HL-60 (cell line): Measurements from ENCODE around the gene E2F3.

ENCODE experiments used
- DNase-seq, 2 experiments: peaks; one replicate each; pipeline ENCODE4 v3.0.0-alpha.2; 2010 to 2020; ENCODE audit warnings: low read depth in 1 of 2, low spot score in 1 of 2
- H3K27ac ChIP-seq: fragments of 250-450 bp; sonication (Bioruptor Pico); replicated peaks from 2 replicates; pipeline ENCODE4 v1.5.1; 2020; ENCODE audit warnings: mild to moderate bottlenecking, moderate library complexity
- H3K27me3 ChIP-seq: fragments of 250-450 bp; sonication (Bioruptor Pico); 2 replicates; pipeline ENCODE4 v1.5.1; 2021; ENCODE audit warnings: mild to moderate bottlenecking, moderate library complexity; ENCODE audit not compliant: insufficient read depth, poor library complexity, severe bottlenecking
- H3K4me3 ChIP-seq: replicated peaks from 2 replicates; pipeline ENCODE4 v1.5.1; 2011; ENCODE audit warnings: mild to moderate bottlenecking, control low read depth, low read length; ENCODE audit not compliant: insufficient read depth
- GABPA ChIP-seq: IDR thresholded peaks from 2 replicates; pipeline ENCODE4 v1.6.1; 2012; ENCODE audit warnings: low read depth
- POLR2AphosphoS5 ChIP-seq: IDR thresholded peaks from 2 replicates; pipeline ENCODE4 v1.6.1; 2012; ENCODE audit warnings: low read depth
- REST ChIP-seq: IDR thresholded peaks from 2 replicates; pipeline ENCODE4 v1.6.1; 2012; ENCODE audit warnings: low read depth; ENCODE audit not compliant: insufficient replicate concordance
- SPI1 ChIP-seq: IDR thresholded peaks from 2 replicates; pipeline ENCODE4 v1.6.1; 2012; ENCODE audit warnings: low read depth, mild to moderate bottlenecking, borderline replicate concordance
- TF ChIP-seq, protein P1 (sequence below): IDR thresholded peaks from one replicate; pipeline ENCODE4 v1.5.1; 2011; ENCODE audit warnings: low read length, control low read depth, inconsistent platforms; ENCODE audit not compliant: insufficient read depth

The E2F3 gene

DNA sequence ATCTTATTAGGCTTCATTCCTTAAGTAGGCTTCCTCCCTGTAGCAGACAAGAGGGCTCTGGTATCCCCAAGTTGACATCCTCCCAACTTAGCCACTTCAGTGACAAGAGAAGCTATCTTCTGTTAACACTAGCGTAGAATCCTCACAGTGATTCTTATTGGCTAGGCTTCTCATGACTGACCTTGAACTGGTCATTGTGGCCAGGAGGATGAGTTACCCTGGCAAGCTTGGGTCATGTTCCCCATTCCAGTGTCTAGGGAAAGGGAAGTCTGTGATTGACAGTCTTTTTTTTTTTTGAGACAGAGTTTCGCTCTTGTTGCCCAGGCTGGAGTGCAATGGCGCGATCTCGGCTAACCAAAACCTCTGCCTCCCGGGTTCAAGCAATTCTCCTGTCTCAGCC lies 139.7 kb downstream of the E2F3 start:
- Histone ChIP-seq H3K27ac (no peak overlapping the region), H3K27me3 (no peaks in the 10 kb centered on the region)

DNA sequence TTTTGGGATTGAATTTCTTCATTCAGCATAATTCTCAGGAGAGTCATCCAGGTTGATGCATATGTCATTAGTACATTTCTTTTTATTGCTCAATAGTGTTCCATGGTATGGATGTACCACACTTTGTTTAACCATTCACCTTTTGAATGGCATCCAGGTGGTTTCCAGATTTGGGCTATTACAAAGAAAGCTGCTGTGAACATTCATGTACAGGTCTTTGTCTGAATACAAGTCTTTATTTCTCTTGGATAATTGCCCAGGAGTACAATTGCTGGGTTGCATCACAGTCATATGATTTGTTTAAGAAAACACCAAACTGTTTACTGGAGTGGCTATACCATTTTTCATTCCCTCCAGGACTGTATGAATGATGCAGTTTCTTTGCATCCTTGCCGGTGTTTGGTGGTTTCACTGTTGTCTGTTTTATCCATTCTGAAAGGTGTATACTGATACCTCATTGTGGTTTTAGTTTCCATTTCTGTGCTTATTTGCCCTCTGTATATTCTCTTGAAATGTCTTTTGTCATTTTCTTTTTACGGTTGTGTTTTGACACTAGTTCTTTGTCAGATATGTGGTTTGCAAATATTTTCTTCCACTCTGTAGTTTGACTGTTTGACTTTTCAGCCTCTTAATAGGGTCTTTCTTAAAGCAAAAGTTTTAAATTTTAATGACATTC lies 141.4 kb downstream of the E2F3 start:
- H3K27me3 ChIP-seq, result no peaks in the 10 kb centered on the region
- H3K27ac ChIP-seq, result no peak overlapping the region
- H3K4me3 ChIP-seq, result no peak overlapping the region
- DNase-seq, result no peak
- TF ChIP-seq REST (no peak), SPI1 (no peak), POLR2AphosphoS5 (no peak), GABPA (no peak)
- TF ChIP-seq, protein P1, sequence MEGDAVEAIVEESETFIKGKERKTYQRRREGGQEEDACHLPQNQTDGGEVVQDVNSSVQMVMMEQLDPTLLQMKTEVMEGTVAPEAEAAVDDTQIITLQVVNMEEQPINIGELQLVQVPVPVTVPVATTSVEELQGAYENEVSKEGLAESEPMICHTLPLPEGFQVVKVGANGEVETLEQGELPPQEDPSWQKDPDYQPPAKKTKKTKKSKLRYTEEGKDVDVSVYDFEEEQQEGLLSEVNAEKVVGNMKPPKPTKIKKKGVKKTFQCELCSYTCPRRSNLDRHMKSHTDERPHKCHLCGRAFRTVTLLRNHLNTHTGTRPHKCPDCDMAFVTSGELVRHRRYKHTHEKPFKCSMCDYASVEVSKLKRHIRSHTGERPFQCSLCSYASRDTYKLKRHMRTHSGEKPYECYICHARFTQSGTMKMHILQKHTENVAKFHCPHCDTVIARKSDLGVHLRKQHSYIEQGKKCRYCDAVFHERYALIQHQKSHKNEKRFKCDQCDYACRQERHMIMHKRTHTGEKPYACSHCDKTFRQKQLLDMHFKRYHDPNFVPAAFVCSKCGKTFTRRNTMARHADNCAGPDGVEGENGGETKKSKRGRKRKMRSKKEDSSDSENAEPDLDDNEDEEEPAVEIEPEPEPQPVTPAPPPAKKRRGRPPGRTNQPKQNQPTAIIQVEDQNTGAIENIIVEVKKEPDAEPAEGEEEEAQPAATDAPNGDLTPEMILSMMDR, result no peak

More for the DNA sequence above, 139.7 kb downstream of the E2F3 start:
- DNase-seq, result no peak
- no peak overlapping the region for H3K4me3 ChIP-seq
- TF ChIP-seq, protein P1, result no peak
- TF ChIP-seq REST, result no peak
- TF ChIP-seq POLR2AphosphoS5, result no peak
- TF ChIP-seq GABPA, result no peak
- TF ChIP-seq SPI1, result no peak
